ENCODE data around the gene VSIG4. TPM values are rescaled to one million over a fixed set of nuclear protein-coding genes. Genes with fewer than 3 reads are reported as not detected.
"Not testable (repeated sequence)": the region's sequence is repeated elsewhere in the genome, so short reads cannot be mapped to it uniquely, and the experiment has no call there.

VSIG4 gene, protein sequence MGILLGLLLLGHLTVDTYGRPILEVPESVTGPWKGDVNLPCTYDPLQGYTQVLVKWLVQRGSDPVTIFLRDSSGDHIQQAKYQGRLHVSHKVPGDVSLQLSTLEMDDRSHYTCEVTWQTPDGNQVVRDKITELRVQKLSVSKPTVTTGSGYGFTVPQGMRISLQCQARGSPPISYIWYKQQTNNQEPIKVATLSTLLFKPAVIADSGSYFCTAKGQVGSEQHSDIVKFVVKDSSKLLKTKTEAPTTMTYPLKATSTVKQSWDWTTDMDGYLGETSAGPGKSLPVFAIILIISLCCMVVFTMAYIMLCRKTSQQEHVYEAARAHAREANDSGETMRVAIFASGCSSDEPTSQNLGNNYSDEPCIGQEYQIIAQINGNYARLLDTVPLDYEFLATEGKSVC
- not detected in 2 replicates for total RNA-seq

DNA sequence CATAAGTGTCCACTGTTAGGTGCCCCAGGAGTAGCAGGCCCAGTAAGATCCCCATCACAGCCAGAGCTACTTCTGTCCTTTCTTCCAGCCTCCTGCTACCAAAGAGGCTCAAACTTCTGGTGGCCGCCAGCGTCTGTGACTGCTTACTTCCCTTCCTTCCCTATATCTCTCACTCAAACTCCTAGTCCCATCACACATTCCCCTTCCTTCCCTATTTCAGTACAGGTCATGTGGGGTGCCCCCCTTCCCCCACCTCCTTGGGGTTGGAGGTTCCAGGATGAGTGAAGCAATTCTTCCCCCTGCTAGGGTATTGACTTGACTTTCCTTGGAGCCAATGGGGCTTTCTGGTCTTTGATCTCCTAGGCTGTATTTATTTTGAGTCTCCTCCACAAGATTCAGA lies at the start of gene VSIG4:
Gene VSIG4 (minus strand): TSS at position 137 of the 400 bp plus-strand sequence. CDS start 82 bp downstream, at position 55.
- Mint-ChIP-seq H3K36me3 (ENCODE audit: low read depth) (no peaks in the 10 kb centered on the region), H3K9me3 (peaks cover 5% of the 10 kb centered on the region), H3K4me1 (ENCODE audit: low read depth) (peaks cover 9% of the 10 kb centered on the region), H3K4me3 (no peak within 1 kb of the TSS), H3K27ac (no peak within 1 kb of the TSS), H3K27me3 (ENCODE audit: insufficient read depth) (no peaks in the 10 kb centered on the region)
- intact Hi-C loops (cut with micrococcal nuclease): loop anchor here (5.0 kb wide), 1 partner anchor 657 kb away; no protein-coding TSS in a partner anchor
- DNase-seq (ENCODE audit: low spot score): no peak

DNA sequence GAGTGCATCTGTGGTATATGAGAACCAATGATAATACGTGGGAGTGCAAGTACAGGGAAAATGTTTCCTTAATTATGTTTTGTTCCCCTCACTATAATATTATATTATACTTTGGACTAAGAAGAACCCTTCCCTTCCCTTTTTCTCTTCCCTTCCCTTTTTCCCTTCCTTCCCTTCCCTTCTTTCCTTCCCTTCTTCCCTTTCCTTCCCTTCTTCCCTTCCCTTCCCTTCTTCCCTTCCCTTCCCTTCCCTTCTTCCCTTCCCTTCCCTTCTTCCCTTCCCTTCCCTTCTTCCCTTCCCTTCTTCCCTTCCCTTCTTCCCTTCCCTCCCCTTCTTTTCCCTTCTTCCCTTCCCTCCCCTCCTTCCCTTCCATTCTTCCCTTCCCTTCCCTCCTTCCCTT lies 36.9 kb upstream of the VSIG4 start:
- Mint-ChIP-seq H3K27ac (no peak overlapping the region), H3K27me3 (ENCODE audit: insufficient read depth) (no peaks in the 10 kb centered on the region), H3K4me3 (no peak overlapping the region), H3K9me3 (peaks cover 18% of the 10 kb centered on the region), H3K4me1 (ENCODE audit: low read depth) (peaks cover 27% of the 10 kb centered on the region), H3K36me3 (ENCODE audit: low read depth) (peaks cover 11% of the 10 kb centered on the region)
- no peak for DNase-seq (ENCODE audit: low spot score)
- intact Hi-C loops (cut with micrococcal nuclease): no loop called here

DNA sequence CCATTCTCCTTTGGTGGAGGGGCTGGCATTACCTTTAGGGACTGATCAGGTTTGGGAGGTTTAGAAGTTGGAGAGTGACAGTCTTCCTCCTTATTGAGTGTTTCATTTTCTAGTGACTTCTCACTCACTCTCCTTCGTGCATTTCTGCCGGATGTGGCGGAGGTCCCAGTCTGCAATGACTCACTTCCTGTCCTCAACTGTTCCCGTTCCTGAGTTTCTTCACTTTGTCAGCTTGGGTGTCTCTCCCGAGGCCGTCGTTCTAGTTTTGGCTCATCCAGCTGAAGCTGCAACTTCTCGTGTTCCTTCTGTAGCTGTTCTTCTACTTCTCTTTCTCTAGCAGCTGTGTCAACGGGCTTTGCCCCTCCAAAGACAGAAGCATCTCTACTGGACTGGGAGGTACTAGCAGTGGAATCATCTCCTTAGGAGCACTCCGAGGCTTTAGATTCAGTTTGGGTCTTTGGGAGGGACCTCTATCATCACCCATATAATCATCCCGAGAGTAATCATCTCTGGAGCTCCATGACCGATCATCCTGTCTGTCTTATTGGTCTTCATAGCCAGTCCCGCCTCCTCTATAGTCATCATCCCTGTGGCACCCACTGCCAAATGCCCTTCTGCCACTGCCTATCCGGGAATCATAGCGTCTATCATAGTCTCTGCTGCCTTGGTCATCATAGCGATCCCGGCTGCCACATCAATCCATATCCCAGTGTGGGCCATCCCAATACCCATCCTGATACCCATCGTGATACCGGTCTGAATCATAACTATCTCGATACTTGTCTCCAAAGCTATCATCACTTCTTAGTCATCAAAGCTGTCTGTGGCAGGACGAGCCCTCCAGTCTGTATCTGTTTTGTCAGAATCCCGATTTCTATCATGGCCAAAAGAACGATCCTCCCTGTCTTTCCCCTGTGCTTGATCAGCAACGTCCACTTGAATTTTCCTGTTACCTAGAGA lies 35.3 kb upstream of the VSIG4 start:
- peak overlapping the region; percentile 89 for H3K27ac Mint-ChIP-seq
- H3K4me3 Mint-ChIP-seq: peak overlapping the region; percentile 75
- intact Hi-C loops (cut with micrococcal nuclease): loop anchor here (1.0 kb wide), 1 partner anchor 28 kb away; no protein-coding TSS in a partner anchor
- peaks cover 18% of the 10 kb centered on the region for H3K9me3 Mint-ChIP-seq
- no peaks in the 10 kb centered on the region for H3K27me3 Mint-ChIP-seq (ENCODE audit: insufficient read depth)
- H3K4me1 Mint-ChIP-seq (ENCODE audit: low read depth): peaks cover 27% of the 10 kb centered on the region
- peaks cover 11% of the 10 kb centered on the region for H3K36me3 Mint-ChIP-seq (ENCODE audit: low read depth)
- DNase-seq (ENCODE audit: low spot score): peak; percentile 32

DNA sequence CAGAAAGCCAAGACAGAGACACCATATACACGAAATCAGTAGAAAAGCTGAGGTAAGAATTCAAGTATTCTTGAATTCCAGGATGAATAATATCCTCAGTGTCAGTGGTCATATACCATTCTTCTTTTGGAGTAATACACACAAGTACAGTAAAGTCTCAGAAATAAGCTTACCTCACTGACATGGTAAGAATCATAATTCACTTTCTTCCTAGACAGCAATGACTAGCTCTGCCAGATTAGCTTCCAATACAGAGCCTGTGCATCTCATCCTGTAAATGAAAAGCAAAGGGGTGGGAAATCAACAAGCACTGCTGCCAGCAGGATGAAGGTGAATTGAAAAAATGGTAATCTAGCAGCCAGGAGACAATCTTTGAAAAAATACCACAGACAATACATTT lies 31.2 kb upstream of the VSIG4 start:
- no peak overlapping the region for H3K4me3 Mint-ChIP-seq
- intact Hi-C loops (cut with micrococcal nuclease): no loop called here
- no peak for DNase-seq (ENCODE audit: low spot score)

DNA sequence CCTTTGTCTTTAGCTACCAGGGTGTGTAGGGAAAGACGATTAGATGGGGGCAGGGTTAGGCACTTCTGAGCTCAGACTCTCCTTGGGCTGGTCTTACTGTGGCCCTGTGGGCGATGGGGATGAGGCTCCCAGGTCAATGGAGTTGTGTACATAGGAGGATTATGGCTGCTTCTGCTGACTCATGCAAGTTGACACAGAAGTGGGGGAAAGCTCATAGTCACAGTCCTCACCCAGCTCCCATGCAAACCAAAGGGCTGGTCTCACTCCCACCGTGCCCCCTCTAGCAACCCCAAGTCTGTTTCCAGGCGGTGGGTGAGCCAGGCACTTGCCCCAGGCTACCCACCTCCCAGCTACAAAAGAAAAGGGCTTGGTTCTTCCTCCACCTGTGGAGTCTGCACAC lies 24.4 kb upstream of the VSIG4 start:
- Mint-ChIP-seq H3K4me1 (ENCODE audit: low read depth) (peaks cover 26% of the 10 kb centered on the region), H3K27me3 (ENCODE audit: insufficient read depth) (no peaks in the 10 kb centered on the region), H3K4me3 (no peak overlapping the region), H3K36me3 (ENCODE audit: low read depth) (no peaks in the 10 kb centered on the region), H3K9me3 (peaks cover 10% of the 10 kb centered on the region), H3K27ac (no peak overlapping the region)
- intact Hi-C loops (cut with micrococcal nuclease): no loop called here
- DNase-seq (ENCODE audit: low spot score): no peak

More for the DNA sequence above, 31.2 kb upstream of the VSIG4 start:
- peaks cover 23% of the 10 kb centered on the region for H3K4me1 Mint-ChIP-seq (ENCODE audit: low read depth)
- no peaks in the 10 kb centered on the region for H3K27me3 Mint-ChIP-seq (ENCODE audit: insufficient read depth)
- peaks cover 18% of the 10 kb centered on the region for H3K9me3 Mint-ChIP-seq
- peaks cover 14% of the 10 kb centered on the region for H3K36me3 Mint-ChIP-seq (ENCODE audit: low read depth)
- H3K27ac Mint-ChIP-seq: no peak overlapping the region

DNA sequence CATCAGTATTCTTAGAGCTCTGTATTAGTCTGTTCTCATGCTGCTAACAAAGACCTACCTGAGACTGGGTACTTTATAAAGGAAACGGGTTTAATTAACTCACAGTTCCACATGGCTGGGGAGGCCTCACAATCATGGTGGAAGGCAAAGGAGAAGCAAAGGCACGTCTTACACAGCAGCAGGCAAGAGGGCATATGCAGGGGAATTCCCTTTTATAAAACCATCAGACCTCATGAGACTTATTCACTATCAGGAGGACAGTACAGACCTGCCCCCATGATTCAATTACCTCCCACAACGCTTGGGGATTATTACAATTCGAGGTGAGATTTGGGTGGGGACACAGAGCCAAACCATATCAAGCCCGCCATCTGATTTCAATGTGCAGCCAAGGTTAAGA lies 17.1 kb upstream of the VSIG4 start:
- H3K27ac Mint-ChIP-seq; DNase-seq (ENCODE audit: low spot score); H3K4me3 Mint-ChIP-seq; H3K27me3 Mint-ChIP-seq (ENCODE audit: insufficient read depth); H3K36me3 Mint-ChIP-seq (ENCODE audit: low read depth); intact Hi-C loops (cut with micrococcal nuclease); H3K9me3 Mint-ChIP-seq: not testable (repeated sequence)
- peaks cover 15% of the 10 kb centered on the region for H3K4me1 Mint-ChIP-seq (ENCODE audit: low read depth)

DNA sequence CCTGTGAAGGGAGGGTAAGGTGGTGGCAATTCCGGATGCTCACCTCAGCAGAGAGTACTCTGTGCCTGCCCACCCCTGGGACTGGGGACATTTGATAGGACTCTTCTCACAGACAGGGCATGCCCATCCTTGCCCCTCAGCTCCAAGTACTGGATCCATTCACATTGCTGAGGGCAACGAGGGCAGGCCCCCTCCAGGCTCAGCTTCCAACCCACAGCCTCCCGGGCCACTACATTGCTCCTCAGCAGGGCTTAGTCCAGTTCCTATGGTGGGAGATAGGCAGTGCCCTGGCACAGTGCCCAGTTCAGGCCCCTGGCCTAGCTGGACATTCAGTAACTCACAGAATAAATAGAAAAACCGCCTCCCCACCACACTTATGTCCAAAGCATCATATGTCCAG lies 15.1 kb upstream of the VSIG4 start:
- Mint-ChIP-seq H3K4me3 (no peak overlapping the region), H3K27me3 (ENCODE audit: insufficient read depth) (no peaks in the 10 kb centered on the region), H3K36me3 (ENCODE audit: low read depth) (no peaks in the 10 kb centered on the region), H3K4me1 (ENCODE audit: low read depth) (peaks cover 7% of the 10 kb centered on the region), H3K9me3 (no peaks in the 10 kb centered on the region), H3K27ac (no peak overlapping the region)
- DNase-seq (ENCODE audit: low spot score): no peak
- intact Hi-C loops (cut with micrococcal nuclease): no loop called here

DNA sequence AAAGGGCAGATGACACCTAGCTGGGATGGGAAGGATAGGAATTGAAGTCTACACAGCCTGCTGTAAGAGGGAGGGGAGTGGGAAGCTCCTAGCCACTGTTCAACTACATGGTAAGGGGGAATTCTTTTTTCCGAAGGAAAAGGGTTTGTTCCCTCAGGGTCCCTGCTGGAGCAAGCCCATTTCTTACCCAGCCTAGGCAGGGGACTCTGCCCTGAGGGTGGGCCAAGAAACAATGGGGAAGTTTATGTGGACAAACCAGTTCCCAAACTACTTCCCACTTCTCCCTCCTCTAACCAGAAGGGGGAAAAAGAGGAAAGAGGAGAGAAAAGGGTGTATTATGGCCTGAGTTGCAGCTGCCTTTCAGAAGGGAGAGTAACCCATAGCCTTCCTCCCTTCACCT lies 13.5 kb upstream of the VSIG4 start:
- H3K9me3 Mint-ChIP-seq: no peaks in the 10 kb centered on the region
- no peak overlapping the region for H3K27ac Mint-ChIP-seq
- H3K4me3 Mint-ChIP-seq: no peak overlapping the region
- intact Hi-C loops (cut with micrococcal nuclease): no loop called here
- DNase-seq (ENCODE audit: low spot score): no peak
- H3K4me1 Mint-ChIP-seq (ENCODE audit: low read depth): peaks cover 5% of the 10 kb centered on the region
- H3K27me3 Mint-ChIP-seq (ENCODE audit: insufficient read depth): no peaks in the 10 kb centered on the region
- H3K36me3 Mint-ChIP-seq (ENCODE audit: low read depth): no peaks in the 10 kb centered on the region

DNA sequence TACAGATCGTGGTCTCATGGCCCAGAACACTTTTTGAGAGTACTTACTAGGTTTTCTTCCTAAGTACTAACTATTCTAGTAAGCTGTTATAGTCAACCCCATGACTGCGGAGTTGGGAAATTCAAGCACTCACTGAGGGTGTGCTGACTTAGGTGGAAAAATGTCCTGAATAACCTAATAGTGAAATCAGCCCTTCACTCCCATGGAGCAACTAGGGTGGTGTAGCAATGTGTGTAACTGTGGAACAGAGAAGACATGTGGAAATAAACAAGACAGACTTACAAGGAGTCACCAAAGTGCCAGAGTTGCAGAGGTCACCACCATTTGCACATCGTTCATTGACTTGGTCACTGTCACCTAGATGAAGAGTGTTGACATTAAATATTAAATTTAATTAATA lies 12.1 kb upstream of the VSIG4 start:
- Mint-ChIP-seq H3K4me1 (ENCODE audit: low read depth) (peaks cover 16% of the 10 kb centered on the region), H3K36me3 (ENCODE audit: low read depth) (no peaks in the 10 kb centered on the region), H3K27ac (no peak overlapping the region), H3K4me3 (no peak overlapping the region), H3K9me3 (no peaks in the 10 kb centered on the region), H3K27me3 (ENCODE audit: insufficient read depth) (no peaks in the 10 kb centered on the region)
- no peak for DNase-seq (ENCODE audit: low spot score)
- intact Hi-C loops (cut with micrococcal nuclease): no loop called here

DNA sequence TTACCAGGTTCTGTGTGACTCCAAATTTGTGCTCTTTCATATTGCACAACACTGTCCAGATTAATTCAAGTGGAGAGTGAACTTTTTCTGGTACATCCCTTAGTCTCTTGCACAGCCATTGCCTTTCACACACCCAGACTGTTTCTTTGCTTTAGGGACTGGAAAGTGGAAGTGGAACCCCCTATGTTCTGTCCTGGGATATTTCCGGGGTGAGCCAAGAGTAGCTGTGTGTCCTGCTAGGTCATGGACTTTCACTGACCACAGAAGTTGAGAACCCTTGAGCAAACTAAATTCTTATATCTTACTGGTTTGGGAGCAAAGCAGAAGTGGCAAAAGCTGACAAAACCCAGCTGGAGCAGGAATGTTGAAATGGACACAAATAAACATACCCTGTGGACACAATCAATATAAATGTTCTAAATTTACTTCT lies 10.3 kb upstream of the VSIG4 start:
- H3K9me3 Mint-ChIP-seq: peaks cover 3% of the 10 kb centered on the region
- intact Hi-C loops (cut with micrococcal nuclease): no loop called here
- DNase-seq (ENCODE audit: low spot score): no peak
- peaks cover 34% of the 10 kb centered on the region for H3K4me1 Mint-ChIP-seq (ENCODE audit: low read depth)
- H3K27me3 Mint-ChIP-seq (ENCODE audit: insufficient read depth): no peaks in the 10 kb centered on the region
- H3K27ac Mint-ChIP-seq: no peak overlapping the region
- H3K4me3 Mint-ChIP-seq: no peak overlapping the region
- peaks cover 1% of the 10 kb centered on the region for H3K36me3 Mint-ChIP-seq (ENCODE audit: low read depth)

DNA sequence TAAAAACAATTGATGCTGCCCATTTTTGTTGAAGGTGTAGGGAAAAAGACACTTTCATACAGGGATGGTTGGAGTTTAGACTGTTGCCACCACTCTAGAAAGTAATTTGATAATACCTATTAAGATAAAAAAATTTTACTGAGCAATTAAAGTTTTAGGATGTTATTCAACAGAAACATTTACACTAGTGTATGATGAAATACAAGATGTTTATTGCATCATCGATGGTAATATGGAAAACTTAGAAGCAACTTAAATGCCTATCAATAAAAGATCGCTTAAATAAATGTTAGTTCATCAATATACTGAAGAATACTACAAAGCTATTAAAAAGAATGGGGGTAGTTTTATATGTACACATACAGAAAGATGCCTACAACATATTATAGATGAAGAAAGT lies 9.2 kb upstream of the VSIG4 start:
- Mint-ChIP-seq H3K36me3 (ENCODE audit: low read depth) (peaks cover 1% of the 10 kb centered on the region), H3K9me3 (peaks cover 3% of the 10 kb centered on the region), H3K4me1 (ENCODE audit: low read depth) (peaks cover 40% of the 10 kb centered on the region), H3K4me3 (no peak overlapping the region), H3K27me3 (ENCODE audit: insufficient read depth) (no peaks in the 10 kb centered on the region), H3K27ac (no peak overlapping the region)
- no peak for DNase-seq (ENCODE audit: low spot score)
- intact Hi-C loops (cut with micrococcal nuclease): loop anchor here (5.0 kb wide), 1 partner anchor 63 kb away; no protein-coding TSS in a partner anchor

DNA sequence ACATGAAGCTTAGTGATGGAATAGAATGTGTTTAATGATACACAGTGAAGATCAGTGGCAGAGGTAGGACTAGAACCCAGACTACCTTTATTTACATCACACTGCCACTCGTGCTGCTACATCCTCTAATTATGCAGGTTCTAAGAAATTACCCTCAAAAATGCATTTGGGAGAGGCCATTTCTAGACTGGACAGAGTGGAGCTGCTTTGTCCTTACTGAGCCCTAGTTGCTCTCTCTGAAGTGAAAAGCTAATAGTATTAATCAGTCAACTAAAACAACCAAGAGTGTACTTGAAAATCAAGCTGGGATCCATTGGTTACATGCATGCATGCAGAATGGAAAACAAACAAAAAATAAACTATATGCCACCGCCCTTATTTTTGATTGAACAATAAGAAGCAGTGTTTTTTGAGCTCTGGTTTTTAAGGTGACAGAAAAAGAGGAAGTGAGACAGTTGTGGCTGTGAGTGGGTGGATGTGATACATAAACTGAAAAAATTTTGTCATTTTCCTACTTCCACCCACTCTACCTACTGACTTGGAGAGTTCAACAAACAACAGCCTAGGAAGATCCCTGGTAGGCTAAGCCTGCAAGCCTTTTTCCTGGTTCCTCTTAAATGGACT lies 6.8 kb upstream of the VSIG4 start:
- intact Hi-C loops (cut with micrococcal nuclease): loop anchor here (1.0 to 5.0 kb wide), 9 partner anchors 29 to 512 kb away; partner anchors contain the start of genes LAS1L and MSN

More for the DNA sequence above, 6.8 kb upstream of the VSIG4 start:
- peaks cover 3% of the 10 kb centered on the region for H3K9me3 Mint-ChIP-seq
- peak overlapping the region; percentile 69 for H3K4me3 Mint-ChIP-seq
- H3K27me3 Mint-ChIP-seq (ENCODE audit: insufficient read depth): no peaks in the 10 kb centered on the region
- peaks cover 40% of the 10 kb centered on the region for H3K4me1 Mint-ChIP-seq (ENCODE audit: low read depth)
- H3K27ac Mint-ChIP-seq: peak overlapping the region; percentile 100
- peak; percentile 14 for DNase-seq (ENCODE audit: low spot score)
- peaks cover 1% of the 10 kb centered on the region for H3K36me3 Mint-ChIP-seq (ENCODE audit: low read depth)

All from activated T-helper 1 cell treated with anti-CD3 and anti-CD28 coated beads, Interleukin-12 subunit alpha, Interleukin-12 subunit beta, Interleukin-2, Interleukin-4 antibody, amounts not matched to agents 30 ng/mL and 10 ng/mL and 1 ng/mL, durations not matched to agents 14 hours and 24 hours and 36 hours (primary cell).